ENCODE measurements around the gene ITPKC. TPM values are rescaled to one million over a fixed set of nuclear protein-coding genes. Genes with fewer than 3 reads are reported as not detected.
A peak's percentile ranks its signal among the peaks of the same experiment; 100 is the strongest.

ITPKC gene
- total and polyA plus RNA-seq, 9 of the 15 experiments (the other 6 are each of a cell fraction or from before 2014, with no cell fraction given) = 0.08 to 9.3 (median 5.8) TPM

DNA sequence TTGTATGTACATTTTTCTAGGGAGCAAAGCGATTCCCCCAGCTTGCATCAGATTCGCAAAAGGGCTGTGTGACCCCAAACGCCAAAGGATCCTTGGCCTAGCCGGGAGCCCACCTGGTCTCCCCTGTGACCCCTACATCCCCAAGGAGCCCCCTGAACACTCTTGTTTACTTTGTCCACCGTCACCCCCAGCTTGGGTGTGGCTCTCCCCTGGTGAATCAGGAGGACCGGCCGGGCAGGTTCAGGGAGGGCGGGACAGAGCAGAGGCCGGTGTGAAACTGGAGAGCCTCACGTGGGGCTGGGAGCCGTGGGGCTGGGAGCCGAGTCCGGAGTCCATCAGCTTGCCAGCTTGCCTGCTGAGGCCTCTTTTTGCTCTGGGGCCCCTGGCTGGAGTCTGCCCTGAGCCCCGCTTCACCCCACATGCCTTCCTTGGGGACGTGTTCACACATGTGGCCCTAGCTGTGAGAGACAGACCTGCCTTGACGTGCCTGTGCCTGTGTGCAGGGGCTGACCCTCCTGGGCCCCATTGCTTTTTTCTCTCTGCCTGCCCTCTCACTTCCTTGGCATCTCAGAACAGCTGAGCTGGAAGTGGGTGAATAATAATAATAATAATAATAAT is 2.0 kb downstream of the ITPKC start:
- Histone ChIP-seq H3K27me3 (ENCODE audit: control insufficient read depth in 2 of 2, insufficient read depth in 2 of 2, low read length in 2 of 2) (no peaks in the 10 kb centered on the region), H3K4me1 (replicated peaks in 1 of 2; ENCODE audit: control insufficient read depth in 2 of 2, insufficient read depth in 2 of 2, low read length in 2 of 2) (peaks cover 21 to 54% of the 10 kb centered on the region in 2 experiments), H3K9me1 (ENCODE audit: control insufficient read depth, insufficient read depth, low read length) (no peaks in the 10 kb centered on the region), H3K27ac (ENCODE audit: extremely low read depth, low read depth, low read length) (peak overlapping the region; percentile 80), H4K20me1 (replicated peaks; ENCODE audit: control insufficient read depth, insufficient read depth, low read length) (no peaks in the 10 kb centered on the region), H3K36me3 (ENCODE audit: control insufficient read depth, insufficient read depth, low read length) (peaks cover 10% of the 10 kb centered on the region), H3K4me3 (peak overlapping the region; percentile 62), H3K79me2 (ENCODE audit: control insufficient read depth, insufficient read depth, low read length) (peaks cover 64% of the 10 kb centered on the region), H3K9ac (ENCODE audit: insufficient read depth in 1 of 2, low read depth in 2 of 2, low read length in 2 of 2) (peak overlapping the region; percentile 79 to 90), H3K9me3 (replicated peaks; ENCODE audit: control insufficient read depth, insufficient read depth, low read depth, low read length) (no peaks in the 10 kb centered on the region), H3K4me2 (ENCODE audit: insufficient read depth, low read length) (peak overlapping the region; percentile 93), H2AFZ (ENCODE audit: low read depth, low read length) (peak overlapping the region; percentile 64)
- FAIRE-seq (no peak), DNase-seq (ENCODE audit: extremely low read depth in 1 of 4, low spot score in 3 of 4) (peak; percentile 60 to 71 (median 64)), ATAC-seq (peak; percentile 65)
- POLR2A ChIA-PET = interaction anchor here (0.6 to 1.3 kb wide), 7 partner anchors 11 to 253 kb away, joined by 3 to 5 read pairs (median 3); partner anchors contain the start of gene BLVRB
- WGBS (ENCODE audit: insufficient coverage, low coverage, missing lambda C conversion rate) = 0% methylated on average over 12 of the region's 16 CpGs
- CTCF ChIA-PET (ENCODE audit: low intra/inter-chr PET ratio) = no interaction called here
- in situ Hi-C loops (cut with MboI) = no loop called here
- no TSS peak for BruUV-seq (replicated peaks)
- intact Hi-C loops (cut with micrococcal nuclease) = no loop called here
- TF ChIP-seq RCOR1 (IDR thresholded peaks at IDR 0.05; ENCODE audit: borderline replicate concordance in 1 of 2, low read depth in 2 of 2, low read length in 2 of 2) = 0 out of 4 replicates have a peak, but pooled peaks of 1 of the 2 experiments have one; percentile 26
- TF ChIP-seq RBBP5 (IDR thresholded peaks at IDR 0.05; ENCODE audit: borderline replicate concordance, insufficient read depth, low read length, poor library complexity, severe bottlenecking) = peak; percentile 44
- TF ChIP-seq BHLHE40 (IDR thresholded peaks at IDR 0.05; ENCODE audit: low read length) = peak; percentile 70
- no peak for TF ChIP-seq ZNF766 (CRISPR knock-in tag; conservative IDR thresholded peaks at IDR 0.05)
- peak; percentile 78 for TF ChIP-seq POLR2G (IDR thresholded peaks at IDR 0.05; ENCODE audit: low read depth, low read length)
- TF ChIP-seq, protein P1, sequence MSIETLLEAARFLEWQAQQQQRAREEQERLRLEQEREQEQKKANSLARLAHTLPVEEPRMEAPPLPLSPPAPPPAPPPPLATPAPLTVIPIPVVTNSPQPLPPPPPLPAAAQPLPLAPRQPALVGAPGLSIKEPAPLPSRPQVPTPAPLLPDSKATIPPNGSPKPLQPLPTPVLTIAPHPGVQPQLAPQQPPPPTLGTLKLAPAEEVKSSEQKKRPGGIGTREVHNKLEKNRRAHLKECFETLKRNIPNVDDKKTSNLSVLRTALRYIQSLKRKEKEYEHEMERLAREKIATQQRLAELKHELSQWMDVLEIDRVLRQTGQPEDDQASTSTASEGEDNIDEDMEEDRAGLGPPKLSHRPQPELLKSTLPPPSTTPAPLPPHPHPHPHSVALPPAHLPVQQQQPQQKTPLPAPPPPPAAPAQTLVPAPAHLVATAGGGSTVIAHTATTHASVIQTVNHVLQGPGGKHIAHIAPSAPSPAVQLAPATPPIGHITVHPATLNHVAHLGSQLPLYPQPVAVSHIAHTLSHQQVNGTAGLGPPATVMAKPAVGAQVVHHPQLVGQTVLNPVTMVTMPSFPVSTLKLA (conservative IDR thresholded peaks at IDR 0.05) = peak in 1 of 2 experiments; percentile 70
- peak in 1 of 2 experiments; percentile 76; a peak in 1 of 4 replicates for TF ChIP-seq SIN3A (IDR thresholded peaks at IDR 0.05; ENCODE audit: borderline replicate concordance in 2 of 2, control insufficient read depth in 1 of 2, low read depth in 2 of 2, low read length in 2 of 2)
- TF ChIP-seq L3MBTL2 (IDR thresholded peaks at IDR 0.05) = peak; percentile 82
- TF ChIP-seq PCBP1 (IDR thresholded peaks at IDR 0.05; ENCODE audit: low read depth, low read length, poor library complexity, severe bottlenecking) = no peak
- TF ChIP-seq CREM (IDR thresholded peaks at IDR 0.05; ENCODE audit: low read depth) = peak; percentile 12; the same call in 1 of the 2 replicates
- peak; percentile 21; the same call in 1 of the 2 replicates for TF ChIP-seq ZBTB1 (CRISPR knock-in tag; IDR thresholded peaks at IDR 0.05; ENCODE audit: borderline replicate concordance, low read depth)
- TF ChIP-seq RAD51 (IDR thresholded peaks at IDR 0.05; ENCODE audit: borderline replicate concordance, low read depth) = peak; percentile 54; the same call in 1 of the 2 replicates
- TF ChIP-seq HNRNPLL (IDR thresholded peaks at IDR 0.05; ENCODE audit: low read depth, low read length, poor library complexity, severe bottlenecking) = peak; percentile 32
- peak; percentile 65 to 72; a peak in 2 of 4 replicates for TF ChIP-seq FOXK2 (conservative IDR thresholded peaks at IDR 0.05 in 1 of 2, IDR thresholded peaks at IDR 0.05 in 1 of 2; ENCODE audit: low read depth in 2 of 2)
- TF ChIP-seq, protein P2, sequence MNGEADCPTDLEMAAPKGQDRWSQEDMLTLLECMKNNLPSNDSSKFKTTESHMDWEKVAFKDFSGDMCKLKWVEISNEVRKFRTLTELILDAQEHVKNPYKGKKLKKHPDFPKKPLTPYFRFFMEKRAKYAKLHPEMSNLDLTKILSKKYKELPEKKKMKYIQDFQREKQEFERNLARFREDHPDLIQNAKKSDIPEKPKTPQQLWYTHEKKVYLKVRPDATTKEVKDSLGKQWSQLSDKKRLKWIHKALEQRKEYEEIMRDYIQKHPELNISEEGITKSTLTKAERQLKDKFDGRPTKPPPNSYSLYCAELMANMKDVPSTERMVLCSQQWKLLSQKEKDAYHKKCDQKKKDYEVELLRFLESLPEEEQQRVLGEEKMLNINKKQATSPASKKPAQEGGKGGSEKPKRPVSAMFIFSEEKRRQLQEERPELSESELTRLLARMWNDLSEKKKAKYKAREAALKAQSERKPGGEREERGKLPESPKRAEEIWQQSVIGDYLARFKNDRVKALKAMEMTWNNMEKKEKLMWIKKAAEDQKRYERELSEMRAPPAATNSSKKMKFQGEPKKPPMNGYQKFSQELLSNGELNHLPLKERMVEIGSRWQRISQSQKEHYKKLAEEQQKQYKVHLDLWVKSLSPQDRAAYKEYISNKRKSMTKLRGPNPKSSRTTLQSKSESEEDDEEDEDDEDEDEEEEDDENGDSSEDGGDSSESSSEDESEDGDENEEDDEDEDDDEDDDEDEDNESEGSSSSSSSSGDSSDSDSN (IDR thresholded peaks at IDR 0.05; ENCODE audit: borderline replicate concordance in 1 of 2, low read depth in 2 of 2, low read length in 2 of 2) = 0 out of 4 replicates have a peak, but pooled peaks of 1 of the 2 experiments have one; percentile 33
- no peak for TF ChIP-seq ZNF184 (CRISPR knock-in tag; IDR thresholded peaks at IDR 0.05)
- peak; percentile 16; the same call in 1 of the 2 replicates for TF ChIP-seq CXXC5 (CRISPR knock-in tag; IDR thresholded peaks at IDR 0.05)
